Esophagus muscularis mucosa (tissue), 3 donors: ENCODE data around the gene SP8.

ENCODE experiments used
- POLR2A ChIP-seq: fragments of 450-650 bp; IDR thresholded peaks from one replicate; pipeline ENCODE4 v1.6.1; 2017; ENCODE audit warnings: antibody characterized with exemption, moderate library complexity, mild to moderate bottlenecking, low read depth
- TF ChIP-seq, protein P1 (sequence below), 3 experiments: fragments of 200-600 bp in 2 of 3; fragments of 450-650 bp in 1 of 3; sonication (generic) in 2 of 3; IDR thresholded peaks; one replicate each; pipeline ENCODE4 v1.5.1; 2017 to 2019; ENCODE audit warnings: antibody characterized with exemption in 3 of 3, mild to moderate bottlenecking in 2 of 3, moderate library complexity in 1 of 3

DNA sequence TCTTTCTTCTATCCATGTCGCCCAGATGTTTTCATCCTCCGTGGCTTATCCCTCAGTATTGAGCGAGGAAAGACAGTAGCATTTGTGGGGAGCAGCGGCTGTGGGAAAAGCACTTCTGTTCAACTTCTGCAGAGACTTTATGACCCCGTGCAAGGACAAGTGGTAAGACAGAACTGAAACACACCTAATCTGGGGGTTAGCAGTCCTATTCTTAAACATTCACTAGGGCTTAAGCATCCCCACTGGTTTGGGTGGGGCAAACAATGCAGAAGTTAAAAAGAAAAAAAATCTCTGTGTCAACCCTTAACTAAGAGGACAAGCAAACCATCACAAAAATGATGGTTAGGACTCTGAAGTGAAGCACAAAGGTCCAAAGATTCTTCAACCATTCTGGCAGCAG is 43.8 kb downstream of the SP8 start:
- TF ChIP-seq, protein P1, sequence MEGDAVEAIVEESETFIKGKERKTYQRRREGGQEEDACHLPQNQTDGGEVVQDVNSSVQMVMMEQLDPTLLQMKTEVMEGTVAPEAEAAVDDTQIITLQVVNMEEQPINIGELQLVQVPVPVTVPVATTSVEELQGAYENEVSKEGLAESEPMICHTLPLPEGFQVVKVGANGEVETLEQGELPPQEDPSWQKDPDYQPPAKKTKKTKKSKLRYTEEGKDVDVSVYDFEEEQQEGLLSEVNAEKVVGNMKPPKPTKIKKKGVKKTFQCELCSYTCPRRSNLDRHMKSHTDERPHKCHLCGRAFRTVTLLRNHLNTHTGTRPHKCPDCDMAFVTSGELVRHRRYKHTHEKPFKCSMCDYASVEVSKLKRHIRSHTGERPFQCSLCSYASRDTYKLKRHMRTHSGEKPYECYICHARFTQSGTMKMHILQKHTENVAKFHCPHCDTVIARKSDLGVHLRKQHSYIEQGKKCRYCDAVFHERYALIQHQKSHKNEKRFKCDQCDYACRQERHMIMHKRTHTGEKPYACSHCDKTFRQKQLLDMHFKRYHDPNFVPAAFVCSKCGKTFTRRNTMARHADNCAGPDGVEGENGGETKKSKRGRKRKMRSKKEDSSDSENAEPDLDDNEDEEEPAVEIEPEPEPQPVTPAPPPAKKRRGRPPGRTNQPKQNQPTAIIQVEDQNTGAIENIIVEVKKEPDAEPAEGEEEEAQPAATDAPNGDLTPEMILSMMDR (IDR thresholded peaks at IDR 0.05), result no peak
- TF ChIP-seq POLR2A, result no peak
